Parathyroid adenoma (tissue), 2 donors: ENCODE results near the gene TMEM63B.

Source experiments
- H2AFZ ChIP-seq: fragments of 300-600 bp; sonication (generic); one replicate; pipeline ENCODE4 v1.7.0; 2017; ENCODE audit warnings: antibody characterized with exemption, mild to moderate bottlenecking
- H3K27ac ChIP-seq: fragments of 300-600 bp; sonication (generic); one replicate; pipeline ENCODE4 v1.7.0; 2017
- H3K27me3 ChIP-seq: fragments of 300-600 bp; sonication (generic); one replicate; pipeline ENCODE4 v1.7.0; 2017; ENCODE audit warnings: low read length; ENCODE audit not compliant: control insufficient read depth, insufficient read depth
- H3K36me3 ChIP-seq: fragments of 300-600 bp; sonication (generic); one replicate; pipeline ENCODE4 v1.7.0; 2017; ENCODE audit warnings: low read length; ENCODE audit not compliant: control insufficient read depth, insufficient read depth
- H3K4me1 ChIP-seq: fragments of 300-600 bp; sonication (generic); one replicate; pipeline ENCODE4 v1.7.0; 2017; ENCODE audit warnings: control low read depth
- H3K4me2 ChIP-seq: fragments of 300-600 bp; sonication (generic); one replicate; pipeline ENCODE4 v1.7.0; 2017; ENCODE audit warnings: low read length
- H3K4me3 ChIP-seq: fragments of 300-600 bp; sonication (generic); one replicate; pipeline ENCODE4 v1.7.0; 2017; ENCODE audit warnings: low read depth, low read length
- H3K79me2 ChIP-seq: fragments of 300-600 bp; sonication (generic); one replicate; pipeline ENCODE4 v1.7.0; 2017; ENCODE audit warnings: control low read depth
- H3K9ac ChIP-seq: fragments of 300-600 bp; sonication (generic); one replicate; pipeline ENCODE4 v1.7.0; 2017; ENCODE audit warnings: mild to moderate bottlenecking
- H3K9me3 ChIP-seq: fragments of 300-600 bp; sonication (generic); one replicate; pipeline ENCODE4 v1.7.0; 2017; ENCODE audit warnings: low read length; ENCODE audit not compliant: control insufficient read depth
- TF ChIP-seq, protein P1 (sequence below): fragments of 300-600 bp; sonication (generic); IDR thresholded peaks from one replicate; pipeline ENCODE4 v1.7.0; 2017; ENCODE audit warnings: antibody characterized with exemption, mild to moderate bottlenecking
- donor health status: primary hyperparathyroidism.

Gene TMEM63B

DNA sequence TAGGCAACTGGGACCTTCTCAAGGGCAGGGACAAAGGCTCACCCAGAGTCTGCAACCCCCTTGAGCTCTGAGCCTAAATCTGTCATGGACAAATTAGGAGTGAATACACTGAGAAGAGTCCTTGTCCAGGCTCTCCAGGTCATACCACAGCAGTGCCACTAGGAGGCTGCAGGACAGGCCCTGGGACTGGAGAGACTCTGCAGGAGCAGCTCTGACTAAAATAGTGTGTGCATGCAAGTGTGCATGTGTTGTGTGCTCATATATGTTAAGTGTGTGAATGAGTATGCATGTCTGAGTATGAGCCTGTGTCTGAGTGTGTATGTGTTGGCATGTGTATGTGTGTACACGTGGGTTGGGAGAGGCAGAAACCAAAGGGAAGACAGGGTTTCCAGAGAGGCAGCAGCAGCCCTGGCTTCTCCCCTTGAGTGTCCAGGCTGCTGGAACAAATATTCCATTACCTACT lies 27.2 kb upstream of the TMEM63B start:
- Histone ChIP-seq H3K79me2 (peaks cover 5% of the 10 kb centered on the region), H3K4me3 (no peak overlapping the region), H2AFZ (no peak overlapping the region), H3K36me3 (no peaks in the 10 kb centered on the region), H3K9me3 (no peaks in the 10 kb centered on the region), H3K4me1 (peaks cover 2% of the 10 kb centered on the region), H3K4me2 (no peak overlapping the region), H3K27ac (no peak overlapping the region), H3K27me3 (no peaks in the 10 kb centered on the region), H3K9ac (no peak overlapping the region)
- TF ChIP-seq, protein P1, sequence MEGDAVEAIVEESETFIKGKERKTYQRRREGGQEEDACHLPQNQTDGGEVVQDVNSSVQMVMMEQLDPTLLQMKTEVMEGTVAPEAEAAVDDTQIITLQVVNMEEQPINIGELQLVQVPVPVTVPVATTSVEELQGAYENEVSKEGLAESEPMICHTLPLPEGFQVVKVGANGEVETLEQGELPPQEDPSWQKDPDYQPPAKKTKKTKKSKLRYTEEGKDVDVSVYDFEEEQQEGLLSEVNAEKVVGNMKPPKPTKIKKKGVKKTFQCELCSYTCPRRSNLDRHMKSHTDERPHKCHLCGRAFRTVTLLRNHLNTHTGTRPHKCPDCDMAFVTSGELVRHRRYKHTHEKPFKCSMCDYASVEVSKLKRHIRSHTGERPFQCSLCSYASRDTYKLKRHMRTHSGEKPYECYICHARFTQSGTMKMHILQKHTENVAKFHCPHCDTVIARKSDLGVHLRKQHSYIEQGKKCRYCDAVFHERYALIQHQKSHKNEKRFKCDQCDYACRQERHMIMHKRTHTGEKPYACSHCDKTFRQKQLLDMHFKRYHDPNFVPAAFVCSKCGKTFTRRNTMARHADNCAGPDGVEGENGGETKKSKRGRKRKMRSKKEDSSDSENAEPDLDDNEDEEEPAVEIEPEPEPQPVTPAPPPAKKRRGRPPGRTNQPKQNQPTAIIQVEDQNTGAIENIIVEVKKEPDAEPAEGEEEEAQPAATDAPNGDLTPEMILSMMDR: peak; percentile 41

DNA sequence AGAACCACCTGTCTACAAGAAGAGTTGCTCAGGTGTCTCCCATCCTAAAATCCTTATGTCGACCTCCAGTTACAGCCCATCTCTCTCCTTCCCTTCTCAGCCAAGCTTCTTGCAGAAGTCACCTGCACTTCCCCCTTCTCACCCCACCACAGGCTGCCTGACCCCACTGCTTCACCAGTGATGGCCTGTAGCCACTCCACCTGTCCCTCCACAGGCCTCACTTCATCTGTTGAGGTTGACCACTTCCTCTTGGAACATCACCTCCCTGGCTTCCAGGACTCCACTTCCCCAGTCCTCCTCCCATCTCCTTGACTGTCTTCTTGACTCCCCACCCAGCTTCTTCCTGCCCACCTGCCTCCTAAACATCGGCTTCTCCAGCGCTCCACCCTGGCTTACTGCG lies 25.5 kb upstream of the TMEM63B start:
- Histone ChIP-seq H3K4me1 (peaks cover 3% of the 10 kb centered on the region), H3K4me3 (no peak overlapping the region), H3K36me3 (no peaks in the 10 kb centered on the region), H2AFZ (no peak overlapping the region), H3K27ac (no peak overlapping the region), H3K9me3 (no peaks in the 10 kb centered on the region), H3K9ac (no peak overlapping the region), H3K4me2 (no peak overlapping the region), H3K79me2 (peaks cover 9% of the 10 kb centered on the region), H3K27me3 (no peaks in the 10 kb centered on the region)
- TF ChIP-seq, protein P1: no peak

DNA sequence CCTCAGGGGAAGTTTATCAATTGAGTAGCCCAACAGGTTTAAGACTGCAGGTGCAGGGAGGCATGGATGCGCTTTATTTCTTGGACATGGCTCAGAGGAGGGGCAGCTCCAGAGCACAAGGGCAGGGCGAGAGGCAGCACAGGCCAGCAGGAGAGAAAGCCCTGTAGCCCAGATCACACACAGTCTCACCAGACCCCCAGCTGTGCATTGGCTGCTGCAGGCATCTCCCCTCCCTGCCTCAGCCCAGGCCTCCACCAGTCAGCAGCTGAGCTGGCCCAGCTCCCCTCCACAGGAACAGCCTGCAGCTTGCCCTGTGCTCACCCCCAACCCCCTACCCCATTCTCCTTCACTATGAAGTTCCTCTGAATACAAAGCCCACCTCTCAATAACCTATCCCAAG lies 24.8 kb upstream of the TMEM63B start:
- Histone ChIP-seq H3K9ac (no peak overlapping the region), H3K36me3 (no peaks in the 10 kb centered on the region)

DNA sequence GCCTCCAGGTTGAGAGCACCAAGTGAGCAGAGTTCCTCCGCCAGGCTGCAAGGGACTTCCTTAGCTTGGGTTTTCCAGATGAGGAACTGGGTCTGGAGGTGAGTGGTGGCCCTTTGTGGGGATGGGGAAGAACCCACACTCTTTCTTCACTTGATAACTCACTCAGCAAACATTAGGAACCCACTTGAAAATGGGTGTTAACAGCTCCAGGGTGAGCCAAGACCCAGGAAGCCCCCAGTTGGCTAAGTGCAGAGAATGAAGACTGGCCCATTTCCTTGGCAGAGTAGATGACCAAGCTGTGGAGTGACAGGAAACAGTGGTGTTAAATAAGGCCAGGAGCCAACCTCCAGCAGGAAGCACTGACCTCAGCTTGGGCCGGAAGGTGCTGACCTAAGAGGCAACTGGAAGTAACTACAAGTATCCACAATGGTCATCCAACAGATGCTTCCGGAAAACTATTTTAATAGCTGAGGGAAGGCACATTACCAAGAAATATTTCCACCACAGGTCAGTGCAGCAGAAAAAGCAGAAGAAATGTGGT lies 22.8 kb upstream of the TMEM63B start:
- no peaks in the 10 kb centered on the region for H3K9me3 ChIP-seq
- peaks cover 9% of the 10 kb centered on the region for H3K79me2 ChIP-seq
- H3K4me1 ChIP-seq: peaks cover 3% of the 10 kb centered on the region
- TF ChIP-seq, protein P1: no peak
- H3K9ac ChIP-seq: no peak overlapping the region
- no peak overlapping the region for H3K4me2 ChIP-seq
- no peaks in the 10 kb centered on the region for H3K27me3 ChIP-seq
- H3K27ac ChIP-seq: peak overlapping the region; percentile 54
- no peaks in the 10 kb centered on the region for H3K36me3 ChIP-seq
- no peak overlapping the region for H2AFZ ChIP-seq
- H3K4me3 ChIP-seq: no peak overlapping the region

More for the DNA sequence above, 24.8 kb upstream of the TMEM63B start:
- Histone ChIP-seq H3K4me2 (no peak overlapping the region), H3K27ac (no peak overlapping the region), H3K27me3 (no peaks in the 10 kb centered on the region), H3K9me3 (no peaks in the 10 kb centered on the region), H3K4me3 (no peak overlapping the region), H3K79me2 (peaks cover 9% of the 10 kb centered on the region), H3K4me1 (peaks cover 3% of the 10 kb centered on the region), H2AFZ (no peak overlapping the region)
- TF ChIP-seq, protein P1: no peak

DNA sequence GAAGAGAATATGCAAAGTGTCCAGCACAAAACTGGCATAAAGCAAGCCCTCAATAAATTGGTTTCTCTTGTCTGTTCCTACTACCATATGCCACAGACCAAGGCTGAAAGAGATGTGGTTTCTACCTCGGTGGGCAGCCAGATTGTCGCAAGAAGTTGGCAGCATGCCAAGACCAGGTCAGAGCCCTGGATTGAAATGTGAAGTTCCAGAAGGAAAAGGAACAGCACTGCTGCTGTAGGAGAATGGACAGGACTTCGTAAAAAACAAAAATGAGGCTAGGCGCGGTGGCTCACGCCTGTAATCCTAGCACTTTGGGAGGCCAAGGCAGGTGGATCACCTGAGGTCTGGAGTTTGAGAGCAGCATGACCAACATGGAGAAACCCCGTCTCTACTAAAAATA lies 22.2 kb upstream of the TMEM63B start:
- peak overlapping the region; percentile 54 for H3K27ac ChIP-seq
- H3K4me3 ChIP-seq: no peak overlapping the region
- H3K36me3 ChIP-seq: no peaks in the 10 kb centered on the region
- H3K4me1 ChIP-seq: peaks cover 3% of the 10 kb centered on the region
- H3K4me2 ChIP-seq: no peak overlapping the region
- TF ChIP-seq, protein P1: no peak
- H3K27me3 ChIP-seq: no peaks in the 10 kb centered on the region
- no peaks in the 10 kb centered on the region for H3K9me3 ChIP-seq
- peaks cover 9% of the 10 kb centered on the region for H3K79me2 ChIP-seq
- H3K9ac ChIP-seq: no peak overlapping the region
- H2AFZ ChIP-seq: no peak overlapping the region
